DMS79 treated with DMSO at 0.1 percent for 48 hours (cell line): ENCODE data around the gene EPN2.

Source experiments
- DNase-seq: peaks from one replicate; lab custom pipeline; 2025; lab: John Stamatoyannopoulos, UW

Gene EPN2

GRCh38 chr17:19365833-19366636, 128.9 kb downstream of the EPN2 start:
- no peak for DNase-seq

DNA sequence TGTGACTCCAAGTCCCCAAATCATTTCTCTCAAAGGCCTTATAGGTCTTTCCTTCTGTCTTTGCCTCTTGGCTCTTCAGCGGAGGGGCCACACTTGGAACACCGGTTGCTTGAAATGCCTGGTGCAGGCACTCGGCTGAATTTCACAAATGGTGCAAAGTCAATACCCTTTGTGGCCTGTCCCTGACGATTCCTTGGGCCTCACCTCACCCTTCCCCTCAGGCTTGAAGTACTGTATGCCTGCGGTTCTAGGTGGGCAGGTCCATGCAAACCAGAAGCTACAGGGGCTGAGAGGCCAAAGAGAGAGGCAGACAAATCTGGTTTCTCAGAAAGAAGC, 129.4 kb downstream of the EPN2 start:
- DNase-seq, result no peak

DNA sequence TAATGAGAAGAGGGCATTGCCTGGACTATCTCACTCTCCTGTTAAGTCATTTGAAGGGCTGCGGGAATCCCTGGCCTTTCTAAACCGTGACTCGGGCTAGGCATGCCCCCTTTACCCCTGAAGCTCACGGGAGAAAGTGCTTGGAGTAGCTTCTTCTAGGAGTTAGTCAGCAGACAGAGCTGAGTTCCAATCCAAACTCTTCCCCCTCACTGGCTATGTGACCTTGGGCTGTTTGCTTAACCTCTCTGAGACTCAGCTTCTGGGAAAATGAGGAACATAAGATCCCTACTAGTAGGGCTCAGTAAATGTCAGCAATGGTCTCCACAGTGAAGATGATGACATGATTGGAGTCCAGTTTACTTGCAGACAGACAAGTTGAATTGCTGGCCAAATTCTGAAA, 131.1 kb downstream of the EPN2 start:
- no peak for DNase-seq

DNA sequence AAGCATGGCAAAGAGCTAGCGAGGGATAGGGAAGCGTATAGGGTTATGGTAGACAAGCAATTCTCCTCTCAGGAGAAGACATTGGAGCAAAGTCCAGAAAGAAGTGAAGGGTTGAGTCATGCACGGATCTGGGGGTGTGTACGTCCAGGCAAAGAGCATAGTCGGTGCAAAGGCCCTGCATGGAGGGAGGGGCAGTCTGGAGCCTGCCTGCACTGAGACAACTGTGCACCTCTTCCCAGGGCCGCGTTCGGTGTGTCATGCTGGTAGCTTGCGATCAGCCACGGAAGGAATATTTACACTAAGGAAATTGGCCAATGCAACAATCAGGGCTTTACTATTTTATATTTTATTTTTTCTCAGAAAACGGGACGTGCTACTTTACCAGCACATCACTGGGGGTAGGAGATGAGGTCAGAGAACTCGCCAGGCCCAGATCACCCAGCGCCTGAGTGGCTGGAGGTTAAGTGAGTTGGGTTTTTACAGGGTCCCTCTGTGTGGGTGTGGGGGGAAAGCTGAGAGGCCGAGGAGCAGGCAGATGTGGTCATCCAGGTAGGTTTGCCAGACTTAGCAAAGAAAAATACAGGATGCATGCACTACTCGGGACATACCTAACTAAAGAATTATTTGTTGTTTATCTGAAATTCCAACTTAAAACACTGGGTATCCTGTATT, 132.1 kb downstream of the EPN2 start:
- no peak for DNase-seq

DNA sequence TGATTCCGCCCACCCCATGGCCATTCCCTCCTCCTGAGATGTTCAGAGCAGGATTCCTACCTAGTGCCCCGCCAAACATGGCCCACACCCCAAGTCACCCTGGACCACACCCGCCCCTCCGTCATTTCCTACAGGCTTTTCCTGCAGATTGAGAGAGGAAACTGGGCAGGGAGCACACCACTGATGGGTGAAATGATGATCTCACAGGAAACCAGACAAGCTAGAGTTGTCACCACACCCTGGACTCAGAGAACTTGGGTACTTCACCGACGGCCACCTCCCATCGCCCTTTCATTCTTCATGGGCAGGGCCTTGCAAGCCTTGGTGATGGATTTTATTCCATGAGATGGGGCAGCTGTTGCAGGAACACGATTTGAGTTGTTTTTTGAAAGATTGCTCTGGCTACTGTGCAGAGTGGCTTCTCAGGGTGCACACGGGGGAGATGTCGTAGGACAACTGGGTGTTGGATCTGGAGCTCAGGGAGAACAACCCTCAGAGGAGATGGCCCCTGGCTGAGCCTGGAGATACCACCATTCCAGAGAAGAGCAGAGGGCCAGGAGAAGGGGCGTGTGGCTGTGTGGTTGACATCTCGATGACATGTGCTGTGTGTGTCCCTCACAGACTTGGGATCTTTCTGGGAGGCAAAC, 132.8 kb downstream of the EPN2 start:
- DNase-seq, result no peak

DNA sequence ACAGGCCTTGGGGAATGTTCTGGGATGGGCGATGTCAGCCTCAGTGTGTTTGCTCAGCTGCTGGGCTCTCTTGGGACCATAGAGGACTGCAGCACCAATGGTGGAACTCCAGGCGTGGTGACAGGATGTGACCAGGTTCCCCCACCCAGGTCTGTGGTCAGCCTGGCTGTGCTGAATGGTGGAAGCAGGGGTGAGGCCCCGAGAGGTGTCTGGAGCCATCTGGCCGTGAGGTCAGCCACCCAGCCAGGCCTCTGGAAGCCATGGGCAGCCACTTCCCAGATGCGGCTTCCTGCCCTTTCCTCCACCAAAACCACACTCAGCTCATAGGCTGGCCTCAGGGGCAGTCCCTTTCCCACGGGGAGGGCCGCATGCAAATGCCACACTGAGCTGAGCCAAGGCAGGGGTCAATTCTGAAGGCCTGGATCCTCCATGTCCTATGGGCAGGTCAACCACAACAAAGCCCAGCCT, 133.4 kb downstream of the EPN2 start:
- DNase-seq, result no peak

DNA sequence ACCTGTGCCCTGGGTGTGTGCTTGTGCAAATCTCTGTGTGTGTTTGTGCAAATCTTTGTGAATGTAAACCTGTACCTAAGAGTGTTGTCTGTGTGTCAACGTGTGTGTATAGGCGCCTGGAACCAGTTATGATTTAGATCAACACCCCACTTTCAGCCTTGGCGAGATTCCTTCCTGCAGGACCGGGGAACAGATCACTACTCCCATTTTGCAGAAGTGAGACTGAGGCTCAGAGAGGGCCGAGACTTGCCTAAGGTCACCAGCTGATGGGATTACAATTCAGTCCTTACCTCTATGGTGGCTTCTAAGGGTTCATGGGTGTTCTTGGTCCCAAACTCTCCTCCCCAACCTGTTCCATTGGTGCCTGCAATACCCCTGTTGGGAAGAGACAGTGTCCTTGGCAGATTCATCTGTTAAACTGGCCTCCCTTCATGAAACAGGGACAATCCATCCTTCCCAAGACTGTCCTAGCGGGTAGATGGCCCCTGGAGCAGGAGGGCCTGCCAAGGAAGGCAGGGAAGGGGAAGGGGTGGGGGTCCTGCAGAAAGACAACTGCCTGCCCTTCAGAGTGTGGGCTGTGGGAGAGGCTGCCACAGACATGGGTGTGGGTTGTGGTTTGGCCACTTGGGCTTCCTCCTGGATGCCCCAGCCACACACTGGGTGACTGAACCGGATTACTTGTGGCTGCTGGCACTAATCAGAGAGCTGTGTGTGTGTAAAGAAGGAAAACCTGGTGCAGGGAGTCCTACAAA, 134.3 kb downstream of the EPN2 start:
- DNase-seq, result no peak

DNA sequence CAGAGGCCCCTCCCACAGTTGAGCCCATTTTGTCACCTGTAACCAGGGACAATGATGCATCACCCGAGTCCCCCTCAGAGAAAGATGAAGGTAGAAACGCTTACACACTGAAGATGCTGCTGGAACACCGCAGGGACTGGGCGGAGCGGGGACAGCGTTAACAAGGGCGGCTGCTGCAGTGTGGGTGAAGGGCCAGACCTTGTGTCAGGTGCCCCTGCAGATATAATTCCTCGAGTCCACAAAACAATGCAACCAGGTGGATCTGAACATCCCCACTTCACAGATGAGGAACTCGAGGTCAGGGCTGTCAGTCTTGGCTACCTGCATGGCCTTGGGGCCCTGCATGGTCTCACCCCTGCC, 134.8 kb downstream of the EPN2 start:
- no peak for DNase-seq

DNA sequence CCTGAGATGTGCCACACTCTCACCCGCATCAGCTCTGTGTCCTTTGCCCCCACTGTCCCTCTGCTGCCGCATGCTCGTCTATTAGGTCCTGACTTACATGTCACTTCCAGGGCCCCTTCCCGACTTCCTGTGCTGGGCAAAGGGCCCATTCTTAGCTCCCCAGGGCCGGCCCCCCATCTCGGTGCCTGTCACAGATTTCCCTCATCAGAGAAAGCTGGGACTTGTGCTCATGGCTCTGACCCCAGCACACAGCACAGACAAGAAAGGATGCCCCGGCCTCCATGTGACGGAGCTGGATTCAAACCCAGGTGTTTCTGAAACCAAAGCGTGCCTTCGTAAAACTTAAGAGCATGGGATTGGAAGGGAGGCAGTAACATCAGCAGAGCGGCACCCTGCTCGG, 135.3 kb downstream of the EPN2 start:
- DNase-seq, result no peak

- no peak for DNase-seq
Measured at GRCh38 chr17:19372866-19373504, 135.8 kb downstream of the EPN2 start.

GRCh38 chr17:19374136-19374535, 137.0 kb downstream of the EPN2 start:
- no peak for DNase-seq

DNA sequence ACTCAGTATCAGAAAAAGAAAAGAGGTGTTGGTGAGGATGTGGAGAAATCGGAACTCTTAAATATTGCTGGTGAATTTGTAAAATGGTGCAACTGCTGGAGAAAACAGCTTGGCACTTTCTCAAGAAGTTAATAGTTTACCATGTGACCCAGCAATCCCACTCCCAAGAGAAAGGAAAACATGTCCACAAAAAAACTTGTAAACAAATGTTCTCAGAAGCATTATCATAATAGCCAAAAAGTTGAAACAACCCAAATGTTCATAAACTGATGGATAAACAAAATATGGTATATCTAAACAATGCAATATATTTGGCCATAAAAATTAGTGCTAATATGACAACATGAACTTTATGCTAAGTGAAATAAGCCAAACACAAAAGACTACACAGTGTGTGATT, 138.6 kb downstream of the EPN2 start:
- DNase-seq, result no peak

GRCh38 chr17:19376811-19377210, 139.6 kb downstream of the EPN2 start:
- peak; percentile 6 for DNase-seq

DNA sequence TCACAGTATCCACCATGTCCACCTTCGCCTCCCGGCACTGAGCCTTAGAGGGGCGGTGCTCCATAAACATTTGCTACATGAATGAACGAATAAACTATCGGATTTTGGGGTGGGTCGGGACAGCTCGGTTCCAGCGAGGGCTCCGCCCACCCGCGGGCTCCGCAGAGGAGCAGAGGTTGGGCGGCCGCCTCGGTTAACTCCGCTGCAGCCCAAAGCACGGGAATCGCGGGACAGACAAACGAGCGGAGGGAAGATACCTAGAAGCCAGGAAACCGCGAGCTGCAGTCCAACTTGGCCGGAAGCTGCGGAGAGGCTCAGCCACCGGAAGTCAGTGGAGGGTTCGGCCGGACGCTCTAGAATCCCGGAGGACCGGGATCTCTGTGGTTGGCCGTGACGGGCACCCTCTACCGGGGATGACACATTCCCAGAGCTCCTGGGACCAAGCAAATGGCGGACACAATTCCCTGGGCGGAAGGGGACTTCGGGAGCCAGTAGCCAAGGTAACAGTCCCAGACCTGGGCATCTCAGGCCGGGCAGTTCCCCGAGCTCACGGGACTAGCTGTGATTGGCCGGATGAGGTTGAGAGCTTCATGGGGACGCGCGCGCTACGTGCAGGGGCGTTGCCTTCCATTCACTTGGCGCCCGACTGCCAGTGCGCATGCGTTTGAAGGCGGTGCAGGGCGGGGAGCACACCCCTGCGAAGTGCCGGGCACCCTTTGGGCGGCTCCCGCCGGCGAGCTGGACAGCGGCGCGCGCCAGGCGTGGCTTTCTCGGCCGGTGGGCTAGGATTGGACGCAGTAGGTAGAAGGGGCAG, 140.6 kb downstream of the EPN2 start:
- DNase-seq, result peak; percentile 93

- no peak for DNase-seq
Measured at GRCh38 chr17:19378416-19379360, 141.5 kb downstream of the EPN2 start, which contains the start of gene MAPK7. TSS of gene MAPK7 (plus strand) at chr17:19378498. CDS start at chr17:19378901, 403 bp downstream.

DNA sequence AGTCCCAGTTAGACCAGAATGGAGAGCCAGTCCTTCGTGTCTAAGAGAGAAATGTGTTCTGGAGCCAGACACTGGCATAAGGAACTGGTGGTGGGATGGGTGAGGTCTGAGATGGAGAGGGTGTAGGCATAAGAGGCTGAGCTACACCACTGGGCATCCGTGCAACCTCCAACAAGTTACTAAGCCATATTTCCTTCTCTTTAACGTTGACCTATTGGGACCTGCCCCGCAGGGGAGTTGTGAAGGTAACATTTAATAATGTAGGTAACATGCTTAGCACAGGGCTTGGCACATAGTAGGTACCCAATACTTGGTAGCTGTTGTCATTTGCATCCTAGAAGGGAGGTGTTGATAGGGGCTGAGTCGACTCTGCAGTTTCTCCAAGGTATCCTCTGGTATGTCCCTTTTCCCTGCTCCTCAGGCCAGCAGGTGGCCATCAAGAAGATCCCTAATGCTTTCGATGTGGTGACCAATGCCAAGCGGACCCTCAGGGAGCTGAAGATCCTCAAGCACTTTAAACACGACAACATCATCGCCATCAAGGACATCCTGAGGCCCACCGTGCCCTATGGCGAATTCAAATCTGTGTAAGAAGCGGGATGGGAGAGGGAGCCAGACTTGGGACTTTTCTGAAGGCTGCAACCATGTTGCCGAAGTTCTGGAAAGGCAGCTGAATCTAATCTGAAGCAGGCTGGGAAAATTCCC, 142.3 kb downstream of the EPN2 start:
- DNase-seq, result no peak

- DNase-seq, result no peak
Measured at GRCh38 chr17:19380481-19381301, 143.5 kb downstream of the EPN2 start.

GRCh38 chr17:19381361-19381740, 144.2 kb downstream of the EPN2 start:
- no peak for DNase-seq
